GM18505 (cell line): Measurements from ENCODE around the gene LASP1.

Source experiments
- ATAC-seq: cut with Tn5 transposase; IDR thresholded peaks from one replicate; pipeline ENCODE4 v1.9.1; 2021; ENCODE audit not compliant: unreplicated experiment
- POLR2A ChIP-seq: IDR thresholded peaks from 4 replicates; pipeline ENCODE4 v1.6.1; 2011; ENCODE audit warnings: borderline replicate concordance; ENCODE audit not compliant: insufficient read depth, insufficient read length; ENCODE audit errors: extremely low read depth

Gene LASP1

DNA sequence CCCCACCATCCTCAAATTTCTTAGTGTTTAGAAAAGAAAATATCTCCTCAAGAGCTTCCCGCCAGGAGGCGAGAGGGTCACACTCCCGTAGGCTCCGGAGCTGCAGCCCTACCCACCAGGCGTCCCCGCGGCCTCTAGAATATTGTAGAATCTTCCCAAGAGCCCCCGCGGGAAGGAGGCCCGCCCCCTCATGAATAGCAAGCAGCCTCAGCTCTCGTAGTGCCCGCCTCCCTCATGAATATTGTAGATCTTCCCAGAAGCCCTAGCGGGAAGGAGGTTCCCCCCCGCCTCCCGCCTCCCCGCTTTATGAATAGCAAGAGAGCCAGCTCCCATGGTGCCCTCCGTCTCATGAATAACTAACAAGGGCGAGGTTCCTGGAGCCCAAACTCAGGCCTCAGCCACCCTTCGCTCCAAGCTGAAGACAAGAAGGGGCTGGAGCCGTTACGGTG is 97.5 kb downstream of the LASP1 start, which contains the start of gene FBXO47:
FBXO47 (minus strand) TSS at position 114 of the 449 bp plus-strand sequence. CDS start 4,378 bp downstream, outside the sequence.
- peak; percentile 47 for TF ChIP-seq POLR2A
- ATAC-seq: no peak

DNA sequence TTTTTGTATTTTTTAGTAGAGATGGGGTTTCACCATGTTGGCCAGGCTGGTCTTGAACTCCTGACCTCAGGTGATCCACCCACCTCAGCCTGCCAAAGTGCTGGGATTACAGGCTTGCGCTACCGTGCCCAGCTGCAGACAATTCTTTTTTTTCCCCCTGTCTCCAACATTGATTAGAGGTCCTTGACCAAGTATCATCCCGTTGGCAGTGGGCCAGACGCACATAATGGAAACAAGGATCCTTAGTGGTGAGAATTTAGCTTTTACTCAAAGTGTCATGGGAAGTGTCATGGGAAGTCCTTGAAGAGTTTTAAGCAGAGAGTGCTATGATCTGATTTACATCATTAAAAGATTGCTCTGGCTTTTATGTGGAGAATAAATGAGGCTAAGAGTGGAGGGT is 99.4 kb downstream of the LASP1 start:
- TF ChIP-seq POLR2A: no peak
- ATAC-seq: no peak

DNA sequence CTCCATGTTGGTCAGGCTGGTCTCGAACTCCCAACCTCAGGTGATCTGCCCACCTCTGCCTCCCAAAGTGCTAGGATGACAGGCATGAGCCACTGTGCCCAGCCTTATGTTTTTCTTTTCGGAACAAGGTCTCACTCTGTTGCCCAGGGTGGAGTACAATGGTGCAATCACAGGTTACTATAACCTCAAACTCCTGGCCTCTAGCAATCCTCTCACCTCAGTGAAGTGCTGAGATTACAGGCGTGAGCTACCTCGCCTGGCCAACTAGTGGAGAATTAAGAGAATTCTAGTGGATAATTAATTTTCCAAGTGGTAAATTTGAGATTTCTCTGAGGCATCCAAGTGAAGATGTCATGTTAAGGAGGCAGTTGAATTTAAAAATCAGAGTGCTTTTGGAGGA is 100.3 kb downstream of the LASP1 start:
- no peak for TF ChIP-seq POLR2A
- ATAC-seq: no peak

DNA sequence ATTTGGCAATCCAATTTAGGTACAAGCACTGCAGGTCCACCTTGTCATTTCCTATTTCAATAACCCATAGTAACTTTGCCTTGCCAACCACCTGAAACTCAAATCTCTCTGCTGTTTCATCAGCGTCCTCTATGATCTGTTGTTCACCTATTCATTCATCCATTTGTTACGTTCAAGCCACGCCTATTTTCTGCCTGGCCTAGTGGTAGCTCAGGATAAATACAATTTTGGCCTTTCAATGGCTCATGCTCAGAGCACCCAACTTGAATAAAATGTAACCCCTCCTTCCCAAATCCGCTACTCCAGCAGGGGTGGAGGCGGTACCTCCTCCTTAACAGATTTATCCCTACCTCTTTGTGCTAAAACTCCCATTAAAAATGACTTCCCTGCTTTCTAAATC is 100.9 kb downstream of the LASP1 start:
- no peak for ATAC-seq
- TF ChIP-seq POLR2A: no peak
